Inferior parietal cortex (tissue), 1 donor: Measurements from ENCODE around the gene ARSD.
"Not testable (repeated sequence)": the region's sequence is repeated elsewhere in the genome, so short reads cannot be mapped to it uniquely, and the experiment has no call there.

ENCODE experiments used
- DNase-seq: peaks from one replicate; pipeline ENCODE4 v3.0.0-alpha.2; 2016; ENCODE audit errors: extremely low spot score

Gene ARSD

DNA sequence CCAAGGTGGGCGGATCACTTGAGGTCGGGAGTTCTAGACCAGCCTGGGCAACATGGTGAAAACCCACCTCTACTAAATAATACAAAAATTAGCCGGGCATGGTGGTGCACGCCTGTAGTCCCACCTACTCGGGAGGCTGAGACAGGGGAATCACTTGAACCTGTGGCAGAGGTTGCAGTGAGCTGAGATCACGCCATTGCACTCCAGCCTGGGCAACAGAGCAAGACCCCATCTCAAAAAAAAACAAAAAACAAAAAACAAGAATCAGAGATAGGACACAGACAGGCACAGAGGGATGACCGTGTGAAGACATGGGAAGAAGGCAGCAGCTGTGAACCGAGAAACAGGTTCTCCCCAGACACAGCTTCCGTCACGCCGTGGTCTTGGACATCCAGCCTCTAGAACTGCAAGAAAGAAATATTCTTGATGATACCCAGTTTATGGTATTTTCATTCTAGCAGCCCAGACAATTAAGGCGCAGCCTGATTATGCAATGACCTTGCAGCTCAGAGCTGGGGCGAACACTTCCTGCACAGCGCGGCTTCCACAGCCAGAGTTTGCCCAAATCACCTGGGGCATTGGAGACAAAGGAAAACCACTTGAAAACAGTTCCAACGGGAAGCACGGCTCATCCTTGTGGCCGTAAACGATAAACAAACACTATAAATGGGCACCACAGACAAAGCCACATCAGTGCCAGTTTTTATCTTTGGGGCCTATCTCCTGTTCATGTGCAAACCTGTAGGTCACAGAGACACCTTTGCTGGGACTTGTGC, 4.2 kb upstream of the ARSD start:
- DNase-seq: no peak

DNA sequence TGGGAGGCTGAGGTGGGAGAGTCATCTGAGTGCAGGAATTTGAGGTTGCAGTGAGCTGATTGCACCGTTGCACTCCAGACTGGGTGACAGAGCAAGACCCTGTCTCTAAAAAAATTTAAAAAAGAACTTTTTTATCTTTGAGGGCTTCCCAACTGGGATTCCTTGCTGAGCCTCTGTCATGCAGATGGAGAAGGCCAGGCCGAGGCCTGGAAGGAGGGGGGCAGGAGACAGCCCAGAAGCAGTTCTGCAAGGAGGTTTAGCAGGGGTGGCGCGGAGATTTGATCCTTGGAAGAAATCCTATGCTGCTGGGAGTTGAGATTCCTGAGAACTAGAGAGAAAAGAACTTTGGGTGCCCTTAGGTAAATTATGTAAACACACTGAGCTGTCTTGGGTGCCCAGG, 2.5 kb upstream of the ARSD start:
- DNase-seq: no peak

DNA sequence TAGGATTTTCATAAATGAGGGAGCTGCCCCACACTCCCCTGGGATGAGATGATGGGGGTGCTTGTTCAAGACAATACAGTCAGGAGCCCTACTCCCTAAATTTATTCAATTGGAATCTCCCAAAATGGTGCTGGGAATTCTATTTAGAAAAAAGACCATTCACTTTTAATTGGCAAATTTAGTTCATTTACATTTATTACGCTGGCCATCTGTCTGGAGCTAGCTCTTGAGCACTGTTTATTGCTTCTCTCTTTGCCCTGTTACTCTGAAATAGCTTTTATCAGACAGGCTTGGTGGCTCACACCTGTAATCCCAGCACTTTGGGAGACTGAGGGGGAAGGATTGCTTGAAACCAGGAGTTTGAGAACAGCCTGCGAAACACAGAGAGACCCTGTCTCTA, 2.0 kb upstream of the ARSD start:
- no peak for DNase-seq

DNA sequence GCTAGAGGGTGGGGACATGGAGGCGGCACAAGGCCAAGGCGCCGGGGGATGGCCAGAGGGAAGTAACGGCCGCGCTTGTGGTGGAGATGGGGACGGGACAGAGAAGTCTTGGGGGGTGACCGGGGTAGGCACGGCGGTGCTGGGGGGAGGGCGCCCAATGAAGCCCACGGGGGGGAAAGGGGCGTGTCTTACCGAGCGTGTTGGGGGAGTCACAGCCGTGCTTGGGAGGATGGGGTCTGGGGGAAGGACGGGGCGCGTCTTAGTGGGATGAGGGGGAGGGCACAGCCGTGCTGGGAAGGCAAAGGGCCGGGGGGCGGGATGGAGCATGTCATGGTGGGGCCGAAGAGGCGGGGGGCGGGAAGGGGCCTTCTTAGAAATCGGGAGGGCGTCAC, 952 bp downstream of the ARSD start:
- no peak for DNase-seq

DNA sequence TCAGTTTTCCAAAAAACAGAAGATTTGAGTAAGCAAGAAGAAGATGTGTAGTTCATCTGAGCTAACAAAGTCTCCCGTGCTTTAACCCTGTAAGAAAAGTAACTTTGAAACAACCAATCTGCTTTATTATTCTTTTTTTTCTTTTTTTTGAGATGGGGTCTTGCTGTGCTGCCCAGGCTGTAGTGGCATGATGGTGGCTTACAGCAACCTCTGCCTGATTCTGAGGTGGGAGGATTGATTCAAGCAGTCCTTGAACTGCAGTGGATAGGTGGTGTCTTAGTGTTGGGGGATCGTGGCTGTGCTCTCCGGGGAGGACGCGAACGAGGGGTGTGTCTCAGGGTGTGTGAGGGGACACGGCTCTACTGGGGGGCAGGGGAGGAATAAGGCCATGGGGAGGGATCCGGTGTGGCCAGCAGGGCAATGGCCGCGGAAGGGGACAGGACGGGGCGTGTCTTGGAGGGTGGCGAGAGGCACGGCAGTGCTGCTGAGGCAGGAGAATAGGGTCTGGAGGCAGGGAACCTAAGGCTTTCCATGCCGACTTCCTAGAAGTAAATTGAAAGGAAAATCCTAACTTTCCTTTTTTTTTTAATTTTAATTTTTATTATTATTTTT, 2.4 kb downstream of the ARSD start:
- DNase-seq: no peak

DNA sequence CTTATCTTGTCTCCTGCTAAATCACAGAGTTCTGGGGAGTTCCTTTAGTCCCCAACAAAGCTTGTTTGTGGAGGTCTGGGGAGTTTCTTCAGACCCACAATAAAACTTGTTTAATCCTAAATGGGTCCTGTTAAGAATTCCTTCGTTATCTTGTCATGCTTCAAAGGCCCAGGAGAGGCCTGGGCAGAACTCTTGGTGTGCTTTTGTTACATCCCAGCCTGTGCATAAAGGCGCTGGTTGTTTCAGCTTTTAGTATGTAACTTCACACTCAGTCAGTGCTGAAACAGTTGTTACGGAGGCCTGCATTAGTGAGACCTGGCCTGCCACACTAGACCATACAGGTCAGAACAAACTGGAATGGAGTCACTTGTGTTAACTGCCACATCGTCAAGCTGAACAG, 2.9 kb downstream of the ARSD start:
- not testable (repeated sequence) for DNase-seq

DNA sequence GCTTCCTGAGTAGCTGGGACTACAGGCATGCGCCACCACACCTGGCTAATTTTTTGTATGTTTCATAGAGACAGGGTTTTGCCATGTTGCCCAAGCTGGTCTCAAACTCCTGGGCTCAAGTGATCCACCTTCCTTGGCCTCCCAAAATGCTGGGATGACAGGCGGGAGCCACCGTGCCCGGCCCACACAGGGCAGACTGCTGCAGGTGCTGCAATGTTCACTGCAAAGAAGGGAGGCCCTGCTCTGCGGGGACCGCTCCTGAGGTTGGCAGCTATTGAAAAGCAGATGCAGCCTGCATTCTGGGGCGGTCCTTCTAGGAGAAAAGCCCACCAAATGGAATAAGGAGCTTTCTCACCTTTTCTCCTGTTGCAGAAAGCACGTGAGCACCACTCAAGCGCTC, 5.0 kb downstream of the ARSD start:
- DNase-seq: no peak

DNA sequence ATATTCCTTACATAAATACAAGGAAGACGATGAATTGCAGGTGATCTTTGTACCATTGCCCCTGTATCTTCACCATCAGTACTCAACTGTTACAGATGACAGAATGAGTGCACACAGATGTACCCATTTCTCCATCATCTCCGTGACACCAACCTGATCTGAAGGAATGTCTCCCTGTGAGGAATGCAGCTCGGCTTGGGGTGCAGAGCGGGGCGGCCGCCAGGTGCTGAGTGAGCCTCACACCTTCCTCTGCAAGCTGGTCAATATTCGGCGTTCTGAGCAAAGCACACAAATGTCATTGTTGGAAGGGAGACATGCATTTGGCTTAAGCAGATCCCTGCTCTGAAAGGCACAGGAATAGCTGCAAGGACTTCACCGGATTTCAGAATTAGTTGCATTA, 7.4 kb downstream of the ARSD start:
- no peak for DNase-seq

DNA sequence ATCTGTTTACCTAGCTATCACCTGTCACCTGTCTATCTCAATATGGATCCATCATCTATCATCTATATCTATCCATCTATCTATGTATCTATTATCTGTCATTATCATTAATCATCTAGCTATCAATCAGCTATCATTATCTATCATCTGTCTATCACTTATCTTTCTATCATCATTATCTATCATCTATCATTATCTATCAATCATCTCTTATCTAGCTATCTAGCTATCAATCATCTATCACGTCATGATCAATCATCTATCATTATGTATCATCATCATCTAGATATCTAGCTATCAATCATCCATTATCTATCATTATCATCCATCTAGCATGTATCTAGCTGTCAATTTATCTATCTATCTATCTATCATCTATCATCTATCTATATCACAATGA, 7.9 kb downstream of the ARSD start:
- no peak for DNase-seq

DNA sequence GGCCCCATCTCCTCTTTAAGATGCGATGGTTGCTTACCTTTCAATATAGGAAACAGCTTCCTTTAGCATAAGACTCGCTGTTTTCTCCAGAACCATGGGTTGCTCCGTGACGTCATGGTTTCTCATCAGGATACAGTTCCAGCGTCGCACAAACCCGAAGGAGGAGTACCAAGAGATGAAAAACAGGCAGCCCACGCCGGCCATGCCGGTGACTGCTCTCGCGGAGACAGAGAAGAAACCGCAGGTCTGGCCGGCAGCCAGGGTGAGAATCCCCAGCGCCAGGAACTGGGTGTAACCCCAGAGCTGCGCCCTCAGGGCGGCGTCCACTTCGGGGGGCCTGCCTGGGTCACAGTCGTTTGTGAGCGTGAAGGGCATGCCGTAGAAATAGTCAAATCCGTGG, 11.4 kb downstream of the ARSD start:
- no peak for DNase-seq

DNA sequence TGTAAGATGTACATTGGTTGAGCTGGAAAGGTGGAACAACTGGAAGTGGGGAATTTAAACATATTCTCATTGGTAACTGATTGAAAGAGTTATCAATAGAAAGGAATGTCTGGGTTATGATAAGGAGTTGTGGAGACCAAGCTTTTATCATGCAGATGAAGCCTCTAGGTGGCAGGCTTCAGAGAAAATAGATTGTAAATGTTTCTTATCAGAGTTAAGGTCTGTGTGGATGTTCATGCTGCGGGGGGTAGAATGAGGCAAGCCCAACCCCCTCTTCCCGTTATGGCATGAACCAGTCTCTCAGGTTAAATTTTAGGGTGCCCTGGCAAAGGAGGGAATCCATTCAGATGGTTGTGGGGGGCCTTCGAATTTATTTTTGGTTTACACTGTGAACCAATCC, 16.0 kb downstream of the ARSD start:
- no peak for DNase-seq

DNA sequence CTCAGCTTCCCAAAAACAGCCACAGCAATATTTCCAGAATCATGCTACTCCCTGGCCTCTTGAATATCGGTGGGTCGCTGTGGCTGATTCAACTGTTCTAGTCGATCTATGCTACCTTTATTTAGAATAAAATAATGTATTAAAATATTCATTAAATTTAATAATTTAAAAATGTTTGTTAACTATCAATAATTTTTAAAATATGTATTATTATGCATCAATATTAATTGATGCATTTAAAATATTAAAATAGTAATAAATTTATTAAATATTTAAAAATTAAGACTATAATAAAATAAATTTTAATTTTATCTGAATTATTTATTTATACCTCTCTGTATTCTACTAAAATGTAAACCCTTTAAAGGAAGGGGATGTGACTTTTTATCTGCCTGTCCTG, 19.0 kb downstream of the ARSD start:
- no peak for DNase-seq

DNA sequence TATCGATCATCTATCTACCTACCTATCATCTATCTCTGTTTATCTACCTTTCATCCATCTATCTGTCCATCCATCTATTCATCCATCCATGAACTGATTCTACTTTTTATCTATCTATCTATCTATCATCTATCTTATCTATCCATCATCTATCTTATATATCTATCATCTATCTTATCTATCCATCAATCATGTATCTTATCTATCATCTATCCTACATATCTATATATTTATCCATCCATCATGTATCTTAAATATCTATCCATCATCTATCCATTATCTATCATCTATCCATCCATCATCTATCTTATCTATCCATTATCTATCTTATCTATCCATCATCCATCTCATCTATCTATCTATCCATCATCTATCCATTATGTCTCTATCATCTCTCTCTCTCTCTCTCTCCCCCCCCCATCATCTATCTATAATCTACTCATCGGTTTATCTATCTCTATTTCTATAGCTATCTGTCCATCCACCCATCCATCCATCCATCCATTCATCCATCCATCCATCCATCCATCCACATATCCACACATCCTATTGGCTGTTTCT, 20.9 kb downstream of the ARSD start:
- DNase-seq: no peak

DNA sequence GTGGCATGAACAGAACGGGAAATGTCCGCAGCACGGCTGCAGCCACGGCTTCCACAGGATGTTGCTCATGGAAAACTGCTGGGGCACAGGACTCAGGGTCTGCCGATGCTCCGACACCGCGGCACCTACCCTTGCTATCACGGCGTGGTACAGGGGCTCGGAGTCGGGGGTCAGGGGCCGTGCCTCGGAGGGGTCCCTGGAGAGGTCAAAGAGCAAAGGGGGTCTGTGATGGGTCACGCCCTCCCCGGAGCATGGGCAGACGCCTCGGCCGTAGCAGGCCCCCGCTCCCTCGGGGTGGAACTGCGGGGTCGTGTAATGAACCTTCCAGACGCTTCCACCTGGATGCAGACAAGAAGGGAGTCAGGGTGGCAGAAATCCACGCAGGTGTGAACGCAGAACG, 21.8 kb downstream of the ARSD start:
- DNase-seq: no peak

DNA sequence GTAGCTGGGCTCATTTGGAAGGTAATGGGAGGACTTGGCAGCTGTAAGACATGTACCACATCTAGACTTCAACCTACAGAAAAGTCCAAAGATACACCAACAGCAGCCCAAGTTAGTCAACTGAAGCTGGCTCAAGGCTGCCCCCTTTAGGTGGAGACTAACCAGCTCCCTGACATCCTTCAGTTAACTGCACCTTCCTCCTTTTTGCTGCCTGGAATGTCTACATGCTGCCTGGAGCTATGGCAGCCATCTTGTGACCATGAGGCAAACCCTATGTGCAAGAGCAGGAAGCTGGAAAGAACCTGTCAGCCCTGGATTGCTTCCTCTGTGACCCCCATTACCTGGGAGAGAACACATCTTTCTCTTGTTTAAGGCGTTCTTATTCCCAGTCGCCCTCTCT, 25.8 kb downstream of the ARSD start:
- DNase-seq: no peak

DNA sequence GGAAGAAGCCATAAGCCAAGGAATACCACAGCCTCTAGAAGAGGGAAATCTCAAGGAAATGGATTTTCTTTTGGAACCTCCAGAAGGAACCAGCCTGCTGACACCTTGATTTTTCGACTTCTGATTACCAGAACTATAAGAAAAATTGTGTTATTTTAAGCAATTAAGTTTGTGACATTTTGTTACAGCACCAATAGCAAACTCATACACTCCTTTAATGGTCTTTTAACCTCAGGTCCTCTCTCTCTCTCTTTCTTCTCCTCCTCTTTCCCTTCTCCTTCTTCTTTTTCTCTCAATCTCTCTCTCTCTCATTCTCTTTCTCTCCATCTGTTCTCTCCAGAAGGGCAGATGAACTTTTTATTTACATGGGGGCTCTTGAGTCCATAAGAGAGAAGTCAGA, 26.3 kb downstream of the ARSD start:
- DNase-seq: no peak

DNA sequence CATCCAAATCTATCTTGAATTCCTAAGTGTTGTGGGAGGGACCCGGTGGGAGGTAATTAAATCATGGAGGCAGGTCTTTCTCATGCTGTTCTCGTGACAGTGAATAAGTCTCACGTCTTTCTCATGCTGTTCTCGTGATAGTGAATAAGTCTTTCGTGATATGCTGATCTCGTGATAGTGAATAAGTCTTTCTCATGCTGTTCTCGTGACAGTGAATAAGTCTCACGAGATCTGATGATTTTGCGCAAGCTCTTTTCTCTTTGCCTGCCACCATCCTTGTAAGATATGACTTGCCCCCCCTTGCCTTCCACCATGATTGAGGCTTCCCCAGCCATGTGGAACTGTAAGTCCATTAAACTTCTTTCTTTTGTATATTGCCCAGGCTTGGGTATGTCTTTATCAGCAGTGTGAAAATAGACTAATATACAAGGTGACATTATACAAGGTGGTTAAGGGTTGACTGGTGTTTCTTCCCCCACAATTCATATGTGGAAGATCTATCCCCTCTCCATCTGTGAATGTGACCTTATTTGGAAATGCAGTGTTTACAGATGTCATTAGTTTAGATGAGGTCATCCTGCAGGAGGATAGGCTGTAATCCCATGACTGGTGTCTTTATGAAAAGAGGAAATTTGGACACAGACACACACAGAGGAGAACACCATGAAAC, 27.6 kb downstream of the ARSD start:
- DNase-seq: no peak

DNA sequence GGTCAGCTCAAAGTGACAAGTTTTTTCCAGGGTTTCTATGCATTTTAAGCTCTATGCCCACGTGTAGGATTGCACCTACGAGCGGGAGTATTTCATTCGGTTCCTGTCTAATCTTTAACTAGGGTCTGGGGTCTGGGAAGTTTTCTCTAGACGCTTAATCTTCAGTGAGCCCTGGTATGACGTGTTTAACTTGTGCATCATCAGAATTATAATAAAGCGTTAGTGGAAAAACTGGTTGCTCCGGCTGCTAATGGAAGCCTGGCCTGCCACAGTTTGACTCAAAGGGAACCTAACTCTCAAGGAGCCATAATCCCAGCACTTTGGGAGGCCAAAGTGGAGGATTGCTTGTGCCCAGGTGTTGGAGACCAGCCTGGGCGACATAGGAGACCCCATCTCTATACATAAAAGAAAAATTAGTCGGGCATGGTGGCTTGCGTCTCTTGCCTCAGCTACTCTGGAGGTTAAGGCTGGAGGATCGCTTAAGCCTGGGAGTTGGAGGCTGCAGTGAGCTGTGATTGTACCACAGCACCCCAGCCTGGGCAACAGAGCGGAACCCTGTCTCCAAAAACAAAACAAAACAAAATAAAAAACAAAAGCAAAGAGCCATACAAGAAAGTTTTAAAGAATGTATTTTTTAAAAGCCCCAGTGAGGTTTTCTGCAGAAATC, 30.2 kb downstream of the ARSD start:
- no peak for DNase-seq

DNA sequence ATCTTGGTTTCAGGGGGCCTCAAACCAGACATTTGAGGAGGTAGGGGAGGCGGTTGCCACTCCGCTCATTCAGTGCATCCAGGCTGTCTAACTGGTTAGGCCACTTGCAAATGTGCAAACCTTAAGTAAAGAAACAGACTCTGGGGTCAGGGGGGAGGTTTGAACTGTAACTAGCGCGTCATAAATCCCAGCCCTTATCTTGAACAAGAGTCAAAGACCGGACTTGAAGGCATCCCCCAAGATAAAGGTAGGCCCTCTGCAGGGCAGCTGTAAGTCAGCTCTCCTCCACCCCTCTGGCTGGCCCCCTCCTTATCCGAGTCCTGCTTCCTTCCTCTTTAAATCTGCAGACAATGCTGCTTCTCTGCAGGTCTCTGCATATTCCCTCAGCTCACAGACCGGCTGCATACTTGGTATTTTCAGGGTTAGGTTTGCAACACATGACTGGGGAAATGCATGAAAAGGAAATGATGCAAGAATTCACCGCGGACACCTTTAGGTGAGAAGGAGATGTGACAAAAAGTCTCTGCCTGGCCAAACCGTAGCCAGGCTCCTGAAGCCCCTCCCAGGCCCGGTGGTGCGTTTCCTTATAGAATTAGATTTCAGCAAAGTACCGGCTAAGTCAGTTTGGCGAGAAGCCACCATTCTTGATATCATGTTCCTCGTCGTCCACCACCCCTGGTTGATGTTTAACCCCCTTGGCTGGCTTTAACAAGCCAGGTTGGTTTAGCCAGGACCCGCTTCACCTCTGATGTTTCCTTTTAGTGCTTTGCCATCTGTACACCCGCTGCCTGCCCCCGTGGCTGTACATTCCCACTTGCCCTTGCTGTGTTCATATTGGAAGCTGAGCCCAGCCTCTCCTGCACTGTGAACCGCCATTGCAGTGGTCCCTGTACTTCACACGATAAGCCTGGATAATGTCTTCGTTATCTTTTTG, 31.2 kb downstream of the ARSD start:
- not testable (repeated sequence) for DNase-seq

DNA sequence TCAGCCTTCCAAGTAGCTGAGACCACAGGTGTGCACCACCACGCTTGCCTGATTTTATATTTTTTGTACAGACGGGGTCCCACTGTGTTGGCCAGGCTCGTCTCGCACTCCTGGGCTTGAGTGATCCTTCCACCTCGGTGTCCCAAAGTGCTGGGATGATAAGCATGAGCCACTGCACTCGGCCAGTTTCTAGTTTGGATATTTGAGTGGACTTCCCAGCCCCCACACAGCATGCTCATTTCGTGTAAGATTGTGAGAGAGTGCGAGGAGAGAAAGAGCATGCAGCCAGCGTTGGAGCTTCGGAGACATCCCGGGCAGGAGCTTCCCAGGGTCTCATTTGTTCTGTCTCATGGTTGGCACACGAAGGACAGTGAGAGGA, 31.8 kb downstream of the ARSD start:
- DNase-seq: no peak

DNA sequence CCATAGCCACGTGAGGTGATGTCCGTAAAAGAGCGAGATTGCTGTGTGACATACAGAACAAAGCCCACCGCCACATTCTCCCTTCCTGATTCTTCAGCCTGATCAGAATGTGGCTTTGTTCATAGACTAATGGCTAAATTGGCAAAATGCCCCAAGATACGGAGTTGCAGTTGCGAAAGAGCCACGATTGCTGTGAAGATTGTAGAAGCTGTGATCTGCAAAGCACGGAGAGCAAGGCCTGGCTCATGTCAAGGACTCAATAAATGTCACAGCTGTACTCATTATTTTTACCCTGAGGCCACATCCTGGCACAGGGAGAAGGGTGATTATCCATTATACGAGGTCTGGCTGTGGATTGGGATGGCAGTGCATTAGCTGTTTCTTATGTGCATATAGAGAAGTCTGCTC, 34.2 kb downstream of the ARSD start:
- no peak for DNase-seq
